Measurements from ENCODE around the gene SLC25A5. TPM values are rescaled to one million over a fixed set of nuclear protein-coding genes. Genes with fewer than 3 reads are reported as not detected.

SLC25A5 gene
- polyA plus RNA-seq, 1 of the 3 experiments (the other 2 are of a cell fraction) = 387 TPM

- no peak overlapping the region for H3K4me2 ChIP-seq
- no peaks in the 10 kb centered on the region for H3K36me3 ChIP-seq (replicated peaks in 1 of 2; ENCODE audit: control insufficient read depth in 1 of 2, insufficient read depth in 2 of 2, low read length in 1 of 2)
- no peaks in the 10 kb centered on the region for H3F3A ChIP-seq (replicated peaks; ENCODE audit: insufficient read depth)
- no peaks in the 10 kb centered on the region for H3K4me1 ChIP-seq (ENCODE audit: control insufficient read depth in 1 of 2, insufficient read depth in 2 of 2, low read depth in 1 of 2, low read length in 1 of 2)
- 40% methylated on average over 4 of the region's 4 CpGs for WGBS (ENCODE audit: low lambda C conversion rate)
- H3K27me3 ChIP-seq (ENCODE audit: insufficient read depth) = no peaks in the 10 kb centered on the region
- CTCF ChIA-PET = no interaction called here
- no peak overlapping the region for H2AFZ ChIP-seq (ENCODE audit: low read depth)
- no peak for TF ChIP-seq USF1 (IDR thresholded peaks at IDR 0.05; ENCODE audit: borderline replicate concordance, low read depth)
- TF ChIP-seq, protein P1, sequence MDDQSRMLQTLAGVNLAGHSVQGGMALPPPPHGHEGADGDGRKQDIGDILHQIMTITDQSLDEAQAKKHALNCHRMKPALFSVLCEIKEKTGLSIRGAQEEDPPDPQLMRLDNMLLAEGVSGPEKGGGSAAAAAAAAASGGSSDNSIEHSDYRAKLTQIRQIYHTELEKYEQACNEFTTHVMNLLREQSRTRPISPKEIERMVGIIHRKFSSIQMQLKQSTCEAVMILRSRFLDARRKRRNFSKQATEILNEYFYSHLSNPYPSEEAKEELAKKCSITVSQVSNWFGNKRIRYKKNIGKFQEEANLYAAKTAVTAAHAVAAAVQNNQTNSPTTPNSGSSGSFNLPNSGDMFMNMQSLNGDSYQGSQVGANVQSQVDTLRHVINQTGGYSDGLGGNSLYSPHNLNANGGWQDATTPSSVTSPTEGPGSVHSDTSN (IDR thresholded peaks at IDR 0.05) = no peak
- no peaks in the 10 kb centered on the region for H3K9me3 ChIP-seq
- POLR2A ChIA-PET = no interaction called here
- H3K9me2 ChIP-seq = no peaks in the 10 kb centered on the region
- H3K9ac ChIP-seq = no peak overlapping the region
- DNase-seq = no peak
- no peak overlapping the region for H3K27ac ChIP-seq (ENCODE audit: low read depth in 2 of 2, low read length in 1 of 2)
- no peaks in the 10 kb centered on the region for H4K20me1 ChIP-seq (ENCODE audit: insufficient read depth)
- H3K79me2 ChIP-seq (ENCODE audit: insufficient read depth) = no peaks in the 10 kb centered on the region
- no peak overlapping the region for H3K4me3 ChIP-seq (ENCODE audit: low read depth in 2 of 2, low read length in 1 of 2)
These were observed 9.1 kb upstream of the SLC25A5 start for GRCh38 chrX:119459181-119459580.

- ChIA-PET POLR2A (no interaction called here), CTCF (no interaction called here)
- Histone ChIP-seq H3K9me3 (no peaks in the 10 kb centered on the region), H3K27me3 (ENCODE audit: insufficient read depth) (peaks cover 7% of the 10 kb centered on the region; the same call in 1 of the 2 replicates), H3K4me1 (ENCODE audit: control insufficient read depth in 1 of 2, insufficient read depth in 2 of 2, low read depth in 1 of 2, low read length in 1 of 2) (peaks cover 5 to 10% of the 10 kb centered on the region in 2 experiments; a peak in 1 of 4 replicates), H3K4me3 (ENCODE audit: low read depth in 2 of 2, low read length in 1 of 2) (no peak overlapping the region), H3K79me2 (ENCODE audit: insufficient read depth) (peaks cover 17% of the 10 kb centered on the region; the same call in 1 of the 2 replicates), H3K27ac (ENCODE audit: low read depth in 2 of 2, low read length in 1 of 2) (no peak overlapping the region), H3K9me2 (no peaks in the 10 kb centered on the region), H3K9ac (no peak overlapping the region), H4K20me1 (ENCODE audit: insufficient read depth) (peaks cover 10% of the 10 kb centered on the region), H2AFZ (ENCODE audit: low read depth) (no peak overlapping the region), H3F3A (replicated peaks; ENCODE audit: insufficient read depth) (no peaks in the 10 kb centered on the region), H3K4me2 (no peak overlapping the region), H3K36me3 (replicated peaks in 1 of 2; ENCODE audit: control insufficient read depth in 1 of 2, insufficient read depth in 2 of 2, low read length in 1 of 2) (peaks cover 8% of the 10 kb centered on the region in 2 experiments)
- no peak for DNase-seq
- 43% methylated on average over 3 of the region's 3 CpGs for WGBS (ENCODE audit: low lambda C conversion rate)
- TF ChIP-seq GATA2 (CRISPR knock-in tag; IDR thresholded peaks at IDR 0.05) (no peak), SIN3A (IDR thresholded peaks at IDR 0.05; ENCODE audit: borderline replicate concordance, low read depth, low read length) (no peak), CTCF (IDR thresholded peaks at IDR 0.05) (no peak), MEF2A (IDR thresholded peaks at IDR 0.05; ENCODE audit: borderline replicate concordance, low read depth) (no peak), YY1 (IDR thresholded peaks at IDR 0.05; ENCODE audit: low read depth) (no peak), TCF12 (IDR thresholded peaks at IDR 0.05) (no peak), EZH2phosphoT487 (IDR thresholded peaks at IDR 0.05; ENCODE audit: borderline replicate concordance, low read depth) (no peak), NRF1 (IDR thresholded peaks at IDR 0.05; ENCODE audit: low read depth, low read length) (no peak), POLR2AphosphoS5 (IDR thresholded peaks at IDR 0.05; ENCODE audit: low read depth, low read length) (no peak), CHD2 (IDR thresholded peaks at IDR 0.05; ENCODE audit: low read length, partially characterized antibody) (no peak), MXI1 (IDR thresholded peaks at IDR 0.05; ENCODE audit: low read depth, low read length) (no peak), TEAD4 (IDR thresholded peaks at IDR 0.05; ENCODE audit: borderline replicate concordance, insufficient read depth) (no peak), IRF3 (IDR thresholded peaks at IDR 0.05; ENCODE audit: low read depth, low read length) (no peak), RCOR1 (IDR thresholded peaks at IDR 0.05; ENCODE audit: low read length) (no peak)
- TF ChIP-seq, protein P2, sequence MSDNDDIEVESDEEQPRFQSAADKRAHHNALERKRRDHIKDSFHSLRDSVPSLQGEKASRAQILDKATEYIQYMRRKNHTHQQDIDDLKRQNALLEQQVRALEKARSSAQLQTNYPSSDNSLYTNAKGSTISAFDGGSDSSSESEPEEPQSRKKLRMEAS (IDR thresholded peaks at IDR 0.05; ENCODE audit: low read depth) = no peak
- TF ChIP-seq, protein P3, sequence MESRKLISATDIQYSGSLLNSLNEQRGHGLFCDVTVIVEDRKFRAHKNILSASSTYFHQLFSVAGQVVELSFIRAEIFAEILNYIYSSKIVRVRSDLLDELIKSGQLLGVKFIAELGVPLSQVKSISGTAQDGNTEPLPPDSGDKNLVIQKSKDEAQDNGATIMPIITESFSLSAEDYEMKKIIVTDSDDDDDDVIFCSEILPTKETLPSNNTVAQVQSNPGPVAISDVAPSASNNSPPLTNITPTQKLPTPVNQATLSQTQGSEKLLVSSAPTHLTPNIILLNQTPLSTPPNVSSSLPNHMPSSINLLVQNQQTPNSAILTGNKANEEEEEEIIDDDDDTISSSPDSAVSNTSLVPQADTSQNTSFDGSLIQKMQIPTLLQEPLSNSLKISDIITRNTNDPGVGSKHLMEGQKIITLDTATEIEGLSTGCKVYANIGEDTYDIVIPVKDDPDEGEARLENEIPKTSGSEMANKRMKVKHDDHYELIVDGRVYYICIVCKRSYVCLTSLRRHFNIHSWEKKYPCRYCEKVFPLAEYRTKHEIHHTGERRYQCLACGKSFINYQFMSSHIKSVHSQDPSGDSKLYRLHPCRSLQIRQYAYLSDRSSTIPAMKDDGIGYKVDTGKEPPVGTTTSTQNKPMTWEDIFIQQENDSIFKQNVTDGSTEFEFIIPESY (IDR thresholded peaks at IDR 0.05; ENCODE audit: borderline replicate concordance, low read depth) = no peak
- TF ChIP-seq, protein P4, sequence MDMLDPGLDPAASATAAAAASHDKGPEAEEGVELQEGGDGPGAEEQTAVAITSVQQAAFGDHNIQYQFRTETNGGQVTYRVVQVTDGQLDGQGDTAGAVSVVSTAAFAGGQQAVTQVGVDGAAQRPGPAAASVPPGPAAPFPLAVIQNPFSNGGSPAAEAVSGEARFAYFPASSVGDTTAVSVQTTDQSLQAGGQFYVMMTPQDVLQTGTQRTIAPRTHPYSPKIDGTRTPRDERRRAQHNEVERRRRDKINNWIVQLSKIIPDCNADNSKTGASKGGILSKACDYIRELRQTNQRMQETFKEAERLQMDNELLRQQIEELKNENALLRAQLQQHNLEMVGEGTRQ (IDR thresholded peaks at IDR 0.05; ENCODE audit: borderline replicate concordance, low read depth, low read length) = no peak
These were observed 2.7 kb upstream of the SLC25A5 start for GRCh38 chrX:119465555-119465954.

Measured in SK-N-SH (cell line).